SKM-1 treated with dmso at 0.1 percent for 144 hours (cell line): ENCODE results near the gene CAMKMT.

Source experiments
- DNase-seq: peaks from one replicate; lab custom pipeline; 2025; ENCODE audit not compliant: unreplicated experiment; lab: John Stamatoyannopoulos, UW

Gene CAMKMT

DNA sequence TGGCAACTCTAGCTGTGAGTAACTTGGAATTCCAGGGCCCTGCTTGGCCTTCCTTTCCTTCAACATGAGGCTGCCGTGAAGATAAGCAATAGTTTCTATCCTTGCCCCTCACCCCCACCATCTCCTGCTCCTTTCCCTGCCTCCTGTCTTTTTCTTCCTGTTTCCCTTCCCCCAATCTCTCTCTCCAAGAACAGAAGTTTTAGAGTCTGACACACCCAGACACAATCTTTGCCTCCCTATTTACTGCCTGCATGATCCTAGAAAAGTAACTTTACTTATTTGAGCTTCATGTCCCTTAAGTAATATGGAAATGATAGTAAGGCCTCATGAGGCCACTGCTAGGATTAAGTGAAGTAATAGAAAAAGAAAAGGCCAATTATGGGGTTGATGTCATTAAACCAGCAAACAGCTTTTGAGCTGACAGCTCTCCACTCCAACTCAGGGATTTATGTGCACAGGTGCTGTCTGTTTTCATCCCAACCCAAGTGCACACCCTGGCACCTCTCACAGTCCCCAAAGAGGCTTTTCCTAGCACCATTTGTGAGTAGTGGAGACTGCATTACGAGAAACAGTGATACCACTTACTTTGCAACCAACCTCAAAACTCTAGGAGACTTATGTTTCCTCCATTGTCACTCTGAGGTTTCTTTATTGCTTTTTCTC lies 456.1 kb downstream of the CAMKMT start:
- no peak for DNase-seq

DNA sequence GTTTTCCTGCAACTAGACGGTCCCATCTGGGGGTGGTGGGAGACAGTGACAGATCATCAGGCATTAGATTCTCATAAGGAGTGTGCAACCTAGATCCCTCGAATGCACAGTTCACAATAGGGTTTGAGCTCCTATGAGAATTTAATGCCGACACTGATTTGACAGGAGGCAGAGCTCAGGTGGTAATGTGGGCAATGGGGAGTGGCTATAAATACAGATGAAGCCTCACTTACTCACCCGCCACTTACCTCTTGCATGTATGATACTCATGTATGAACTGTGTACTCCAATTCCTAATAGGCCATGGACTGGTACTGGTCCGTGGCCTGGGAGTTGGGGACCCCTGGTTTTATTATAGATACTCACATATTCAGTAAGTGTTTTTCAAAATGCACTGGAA lies 457.3 kb downstream of the CAMKMT start:
- no peak for DNase-seq

DNA sequence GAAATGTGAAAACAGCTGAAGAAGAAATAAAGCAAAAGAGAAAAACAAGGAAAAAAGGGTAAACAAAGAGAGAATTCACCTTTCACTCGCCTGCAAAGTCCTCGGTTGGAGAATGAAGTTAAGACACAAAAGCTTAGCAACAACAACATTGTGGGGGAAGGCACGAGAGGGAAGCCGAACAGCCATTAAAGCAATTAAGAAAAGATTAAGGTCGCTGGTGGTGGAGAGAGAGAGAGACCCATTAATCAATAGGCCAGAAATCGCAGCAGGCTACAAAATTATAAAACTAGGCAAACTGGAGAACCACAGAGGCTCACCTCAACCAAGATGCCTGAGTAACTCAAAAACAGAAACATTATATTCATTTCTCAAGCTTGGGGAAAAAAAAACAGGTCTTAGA lies 459.8 kb downstream of the CAMKMT start:
- no peak for DNase-seq

DNA sequence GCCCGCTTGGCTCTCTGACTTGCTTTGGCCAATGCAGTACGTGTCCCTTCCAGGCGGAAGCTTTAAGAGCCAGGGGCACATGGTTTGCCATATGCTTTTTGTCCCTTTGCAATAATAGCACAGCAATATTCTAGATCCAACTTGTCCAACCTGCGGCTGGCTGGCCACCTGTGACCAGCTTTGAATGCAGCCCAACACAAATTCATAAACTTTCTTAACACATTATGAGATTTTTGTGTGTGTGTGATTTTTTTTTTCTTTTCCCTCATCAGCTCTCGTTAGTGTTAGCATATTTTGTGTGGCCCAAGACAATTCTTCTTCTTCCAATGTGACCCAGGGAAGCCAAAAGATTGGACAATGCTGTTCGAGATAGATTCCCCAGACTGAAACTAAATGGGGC lies 460.4 kb downstream of the CAMKMT start:
- no peak for DNase-seq
